Tibial artery (tissue), 4 donors: Measurements from ENCODE around the gene SIMC1.
A peak's percentile ranks its signal among the peaks of the same experiment; 100 is the strongest.
"Not testable (repeated sequence)": the region's sequence is repeated elsewhere in the genome, so short reads cannot be mapped to it uniquely, and the experiment has no call there.

Source experiments
- DNase-seq, 2 donors: peaks; one replicate each; pipeline ENCODE4 v3.0.0-alpha.2; 2019
- H3K27ac ChIP-seq, 2 donors: fragments of 200-600 bp; sonication (generic) in 1 of 2; 1 replicate in 1 of 2; 2 replicates in 1 of 2; pipeline ENCODE4 v1.5.1; 2018 to 2019; ENCODE audit warnings: mild to moderate bottlenecking in 1 of 2
- H3K27me3 ChIP-seq, 2 donors: fragments of 200-600 bp; sonication (generic) in 1 of 2; one replicate each; pipeline versions ENCODE4 v1.5.1 to v1.6.0; 2016 to 2019
- H3K36me3 ChIP-seq, 3 donors: fragments of 200-600 bp; sonication (generic) in 2 of 3; one replicate each; pipeline ENCODE4 v1.5.1; 2016 to 2019; ENCODE audit warnings: mild to moderate bottlenecking in 2 of 3
- H3K4me1 ChIP-seq, 4 donors: fragments of 200-600 bp; sonication (generic) in 2 of 4; 1 replicate in 3 of 4; 2 replicates in 1 of 4; pipeline ENCODE4 v1.5.1; 2016 to 2019
- H3K4me3 ChIP-seq, 2 donors: fragments of 200-600 bp; sonication (generic) in 1 of 2; 1 replicate in 1 of 2; 2 replicates in 1 of 2; pipeline ENCODE4 v1.5.1; 2018 to 2019; ENCODE audit warnings: mild to moderate bottlenecking in 2 of 2
- H3K9me3 ChIP-seq, 3 donors: fragments of 200-600 bp; sonication (generic) in 1 of 3; one replicate each; pipeline ENCODE4 v1.5.1; 2016 to 2019
- CTCF ChIP-seq, 2 experiments: fragments of 200-600 bp in 1 of 2; fragments of 450-650 bp in 1 of 2; IDR thresholded peaks; one replicate each; pipeline ENCODE4 v1.5.1; 2017 to 2019; ENCODE audit warnings: antibody characterized with exemption in 2 of 2, mild to moderate bottlenecking in 1 of 2, moderate library complexity in 1 of 2
- intact Hi-C: fragments of 100-400 bp; cut with DNase I; formaldehyde crosslinking; loops from one replicate; pipeline ENCODE4 v1.15.0; 2023; ENCODE audit warnings: low total_unique reads

SIMC1 gene

GRCh38 chr5:176237971-176238644, at the start of gene SIMC1:
SIMC1 (plus strand) TSS chr5:176238424; CDS start chr5:176238509, 85 bp downstream.
- peak within 1 kb of the TSS; percentile 62 to 63 for H3K4me3 ChIP-seq

GRCh38 chr5:176188506-176189193, 49.6 kb upstream of the SIMC1 start:
- Histone ChIP-seq H3K27me3 (peaks cover 0 to 27% of the 10 kb centered on the region in 2 donors), H3K9me3 (no peaks in the 10 kb centered on the region), H3K4me1 (no peaks in the 10 kb centered on the region), H3K36me3 (no peaks in the 10 kb centered on the region), H3K27ac (no peak overlapping the region), H3K4me3 (no peak overlapping the region)
- intact Hi-C loops, result no loop called here
- DNase-seq, result no peak
- TF ChIP-seq CTCF (IDR thresholded peaks at IDR 0.05), result no peak

More at GRCh38 chr5:176237971-176238644, at the start of gene SIMC1:
- H3K9me3 ChIP-seq, H3K4me1 ChIP-seq, H3K36me3 ChIP-seq, intact Hi-C loops, H3K27me3 ChIP-seq: not testable (repeated sequence)
- peak within 1 kb of the TSS; percentile 33 to 47 for H3K27ac ChIP-seq
- peak in 1 of 2 donors; percentile 20 for DNase-seq

GRCh38 chr5:176189857-176190256, 48.4 kb upstream of the SIMC1 start:
- Histone ChIP-seq H3K36me3 (no peaks in the 10 kb centered on the region), H3K9me3 (no peaks in the 10 kb centered on the region), H3K4me1 (peaks cover 0 to 4% (median 0%) of the 10 kb centered on the region in 4 donors), H3K27ac (no peak overlapping the region), H3K4me3 (no peak overlapping the region), H3K27me3 (peaks cover 0 to 32% of the 10 kb centered on the region in 2 donors)
- TF ChIP-seq CTCF (IDR thresholded peaks at IDR 0.05), result no peak
- no peak for DNase-seq
- intact Hi-C loops, result no loop called here

GRCh38 chr5:176190886-176191755, 47.1 kb upstream of the SIMC1 start:
- no peak overlapping the region for H3K27ac ChIP-seq
- H3K4me3 ChIP-seq, result no peak overlapping the region
- no peak for DNase-seq
- H3K27me3 ChIP-seq, result peaks cover 0 to 32% of the 10 kb centered on the region in 2 donors
- H3K36me3 ChIP-seq, result no peaks in the 10 kb centered on the region
- no peak for TF ChIP-seq CTCF (IDR thresholded peaks at IDR 0.05)
- H3K4me1 ChIP-seq, result peaks cover 0 to 4% (median 0%) of the 10 kb centered on the region in 4 donors
- intact Hi-C loops, result no loop called here
- H3K9me3 ChIP-seq, result no peaks in the 10 kb centered on the region

GRCh38 chr5:176192094-176192721, 46.0 kb upstream of the SIMC1 start:
- peaks cover 0 to 34% of the 10 kb centered on the region in 2 donors for H3K27me3 ChIP-seq
- H3K4me3 ChIP-seq, result no peak overlapping the region
- peaks cover 0 to 4% (median 0%) of the 10 kb centered on the region in 4 donors for H3K4me1 ChIP-seq
- intact Hi-C loops, result no loop called here
- TF ChIP-seq CTCF (IDR thresholded peaks at IDR 0.05), result no peak
- H3K9me3 ChIP-seq, result no peaks in the 10 kb centered on the region
- DNase-seq, result no peak
- no peak overlapping the region for H3K27ac ChIP-seq
- no peaks in the 10 kb centered on the region for H3K36me3 ChIP-seq

GRCh38 chr5:176192722-176193117, 45.5 kb upstream of the SIMC1 start:
- intact Hi-C loops, H3K36me3 ChIP-seq, H3K9me3 ChIP-seq, H3K4me3 ChIP-seq, H3K27ac ChIP-seq, DNase-seq, H3K4me1 ChIP-seq: not testable (repeated sequence)
- H3K27me3 ChIP-seq, result peaks cover 0 to 34% of the 10 kb centered on the region in 2 donors

GRCh38 chr5:176193636-176194035, 44.6 kb upstream of the SIMC1 start:
- DNase-seq, H3K27ac ChIP-seq, H3K4me3 ChIP-seq, H3K36me3 ChIP-seq, H3K9me3 ChIP-seq, H3K4me1 ChIP-seq, intact Hi-C loops: not testable (repeated sequence)
- peaks cover 0 to 38% of the 10 kb centered on the region in 2 donors for H3K27me3 ChIP-seq

GRCh38 chr5:176194238-176195083, 43.8 kb upstream of the SIMC1 start:
- intact Hi-C loops, H3K4me3 ChIP-seq, H3K36me3 ChIP-seq, H3K27ac ChIP-seq, H3K9me3 ChIP-seq, DNase-seq, H3K4me1 ChIP-seq: not testable (repeated sequence)
- H3K27me3 ChIP-seq, result peaks cover 0 to 42% of the 10 kb centered on the region in 2 donors
